HK-2 (cell line): ENCODE data around the gene ZNF692.
"Not testable (repeated sequence)": the region's sequence is repeated elsewhere in the genome, so short reads cannot be mapped to it uniquely, and the experiment has no call there.

Source experiments
- DNase-seq: peaks from one replicate; pipeline ENCODE4 v3.0.0-alpha.2; 2018; ENCODE audit not compliant: unreplicated experiment

Gene ZNF692

GRCh38 chr1:248858891-248859889 is at the start of gene ZNF692:
Gene ZNF692 (minus strand): TSS chr1:248859085. CDS start chr1:248858309, 776 bp downstream.
- peak; percentile 99 for DNase-seq

- no peak for DNase-seq
Measured at GRCh38 chr1:248906753-248907661, 48.1 kb upstream of the ZNF692 start.

DNA sequence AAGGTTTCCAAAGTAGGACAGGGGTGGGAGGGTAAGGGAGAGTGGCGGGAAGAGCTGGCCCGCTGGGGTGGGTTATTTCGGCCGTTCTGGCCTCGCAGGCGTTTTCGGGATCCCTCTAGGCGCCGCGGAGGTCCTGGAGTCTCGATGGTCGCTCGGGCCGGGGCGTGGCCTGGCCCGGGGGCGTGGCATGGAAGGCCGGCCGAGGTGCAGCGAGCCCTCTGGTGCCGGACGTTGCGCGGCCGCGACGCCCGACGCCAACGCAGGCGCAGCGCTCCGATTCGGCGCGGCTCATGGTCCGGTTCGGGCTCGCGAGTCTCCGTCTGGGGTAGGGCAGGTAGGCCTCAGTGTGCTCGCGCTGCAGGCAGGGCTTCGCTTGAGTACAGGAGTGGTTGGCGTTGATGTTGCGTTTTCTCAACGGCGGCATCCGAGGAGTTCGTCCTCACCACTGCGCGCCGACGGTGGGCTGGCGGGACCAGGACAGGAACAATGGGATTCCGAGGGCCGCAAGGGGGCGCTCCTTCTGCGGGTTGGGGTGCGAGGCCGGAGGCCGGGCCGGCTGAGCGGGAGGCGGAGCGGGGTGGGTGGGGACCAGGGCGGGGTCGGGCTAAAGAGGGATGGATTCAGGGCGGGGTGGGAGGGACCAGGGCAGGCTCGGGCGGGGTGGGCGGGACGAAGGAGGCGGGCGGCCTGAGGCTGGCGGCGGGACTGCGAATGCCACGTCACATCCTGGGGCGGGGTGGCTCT is 47.3 kb upstream of the ZNF692 start, which contains the start of gene PGBD2:
PGBD2 (plus strand) TSS at position 227 of the 744 bp plus-strand sequence. CDS start 7,628 bp downstream, outside the sequence.
- peak; percentile 98 for DNase-seq

DNA sequence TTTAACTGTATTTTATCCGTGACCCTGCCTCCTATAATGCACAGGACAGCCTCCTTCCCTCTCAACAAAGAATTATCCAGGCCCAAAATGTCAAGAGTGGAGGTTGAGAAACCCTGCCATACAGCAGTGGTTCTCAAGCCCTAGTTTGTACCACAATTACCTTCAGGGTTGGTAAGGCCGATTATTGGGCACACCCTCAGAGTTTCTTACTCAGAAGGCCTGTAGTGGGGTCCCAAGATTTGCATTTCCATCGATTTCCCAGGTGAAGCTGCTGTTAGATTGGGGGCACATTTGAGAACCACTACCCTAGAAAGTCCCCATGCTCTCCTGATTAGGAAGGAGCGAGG is 46.8 kb upstream of the ZNF692 start:
- DNase-seq: no peak

GRCh38 chr1:248904437-248905216 is 45.7 kb upstream of the ZNF692 start:
- DNase-seq: no peak

- no peak for DNase-seq
Measured at GRCh38 chr1:248901578-248901977, 42.7 kb upstream of the ZNF692 start.

GRCh38 chr1:248900637-248901036 is 41.8 kb upstream of the ZNF692 start:
- DNase-seq: no peak

GRCh38 chr1:248897412-248898337 is 38.8 kb upstream of the ZNF692 start:
- no peak for DNase-seq

DNA sequence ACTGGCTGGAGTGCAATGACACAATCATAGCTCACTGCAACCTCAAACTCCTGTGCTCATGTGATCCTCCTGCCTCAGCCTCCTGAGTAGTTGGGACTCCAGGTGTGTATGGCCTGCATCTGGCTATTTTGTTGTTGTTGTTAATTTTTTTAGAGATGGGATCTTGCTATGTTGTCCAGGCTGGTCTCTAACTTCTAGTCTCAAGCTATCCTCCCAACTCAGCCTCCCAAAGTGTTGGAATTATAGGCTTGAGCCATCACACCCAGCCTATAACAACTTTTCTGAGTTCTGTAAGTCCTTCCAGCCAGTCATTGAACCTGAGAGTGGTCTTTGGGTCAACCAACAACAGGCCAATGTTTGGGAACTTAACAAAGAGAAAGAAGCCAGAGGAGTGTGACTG is 36.0 kb upstream of the ZNF692 start:
- DNase-seq: no peak

- DNase-seq: no peak
Measured at GRCh38 chr1:248892590-248892989, 33.7 kb upstream of the ZNF692 start.

DNA sequence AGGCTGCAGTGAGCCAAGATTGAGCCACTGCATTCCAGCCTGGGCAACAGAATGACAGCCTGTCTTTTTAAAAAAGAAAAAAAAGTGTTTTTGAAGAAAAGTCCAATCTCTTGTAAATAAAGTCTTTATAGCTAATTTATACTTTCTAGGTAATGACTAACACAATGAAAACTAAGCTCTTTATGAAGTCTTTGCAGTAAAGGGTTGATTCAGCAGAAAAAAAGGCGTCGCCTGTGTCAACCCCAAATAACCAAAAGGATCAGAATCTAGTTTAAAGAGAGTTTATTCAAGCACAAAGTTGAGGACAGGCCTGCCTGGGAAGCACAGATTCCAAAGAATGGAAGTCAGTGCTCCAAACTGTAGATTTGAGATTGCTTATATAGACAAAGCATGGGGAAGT is 32.9 kb upstream of the ZNF692 start:
- DNase-seq: no peak

DNA sequence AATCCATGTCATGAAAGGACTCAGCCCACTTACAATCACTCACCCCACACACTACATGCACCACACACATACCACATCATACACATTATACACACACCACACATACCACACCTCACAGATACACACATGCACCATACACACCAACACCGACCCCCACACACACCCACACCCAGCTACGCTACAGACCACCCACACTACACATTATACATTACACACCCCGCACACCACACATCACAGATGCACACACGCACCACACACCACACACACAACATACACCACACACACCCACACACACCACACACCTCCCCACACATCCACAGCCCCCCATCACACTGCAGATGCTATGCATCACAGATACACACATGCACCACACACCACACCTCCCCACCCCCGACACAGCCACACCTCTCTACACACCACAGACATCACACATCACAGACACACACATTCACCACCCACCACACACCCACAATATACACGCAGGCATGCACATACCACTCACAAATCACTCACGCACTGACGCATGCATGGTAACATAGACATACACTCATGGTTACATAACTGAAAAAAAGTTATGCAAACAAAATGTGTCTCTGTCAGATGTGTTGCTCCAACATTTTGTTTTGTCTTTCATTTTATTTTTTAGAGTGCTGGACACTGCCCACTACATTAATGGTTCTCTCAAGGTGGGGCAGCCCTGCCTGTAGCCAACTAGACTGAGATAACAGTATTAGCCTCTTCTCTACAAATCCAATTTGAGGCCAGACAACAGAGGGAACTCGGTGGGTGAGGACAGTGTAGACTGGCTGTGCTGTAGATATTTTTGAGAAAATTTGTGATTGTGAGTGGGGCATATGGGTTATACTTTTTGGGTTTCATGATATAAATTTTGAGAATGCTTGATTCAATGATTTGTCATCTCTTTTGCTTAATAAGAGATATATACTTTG is 31.9 kb upstream of the ZNF692 start:
- DNase-seq: no peak

GRCh38 chr1:248889914-248890243 is 31.0 kb upstream of the ZNF692 start:
- DNase-seq: not testable (repeated sequence)

DNA sequence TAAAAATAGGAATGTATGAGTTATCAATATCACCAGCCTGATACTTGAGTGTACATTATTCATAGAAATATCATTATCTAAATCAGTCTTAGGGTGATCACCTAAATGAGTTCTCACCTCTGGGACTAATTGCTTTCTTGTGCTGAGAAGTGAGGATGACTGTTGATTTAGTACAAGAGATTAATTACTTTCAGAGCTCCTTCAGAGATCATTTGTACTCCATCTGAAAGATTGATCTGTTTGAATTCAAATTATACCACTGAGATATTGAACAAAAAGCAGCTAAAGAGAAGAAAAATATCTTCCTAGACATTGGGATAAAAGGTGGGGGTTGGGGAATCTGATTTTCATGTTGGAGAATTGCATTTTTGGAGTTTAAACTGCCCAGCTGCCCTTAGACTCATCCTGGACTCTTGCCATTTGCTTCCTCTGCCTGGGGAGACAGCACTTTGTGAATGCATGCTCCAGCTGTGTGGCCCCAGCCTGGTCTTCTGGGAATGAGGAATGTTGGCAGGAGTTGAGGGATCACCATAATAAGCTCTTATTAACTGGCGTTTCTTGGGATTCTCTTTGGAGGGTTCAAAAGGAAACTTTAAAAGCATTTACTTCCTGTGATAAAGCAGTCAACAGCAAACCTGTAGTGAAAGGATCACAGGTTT is 27.5 kb upstream of the ZNF692 start:
- no peak for DNase-seq

- no peak for DNase-seq
Measured at GRCh38 chr1:248885646-248886045, 26.8 kb upstream of the ZNF692 start.

GRCh38 chr1:248884632-248885295 is 25.9 kb upstream of the ZNF692 start:
- DNase-seq: no peak

- DNase-seq: not testable (repeated sequence)
Measured at GRCh38 chr1:248882427-248882826, 23.5 kb upstream of the ZNF692 start.

GRCh38 chr1:248881261-248881660 is 22.4 kb upstream of the ZNF692 start:
- no peak for DNase-seq
